Activated CD8-positive, alpha-beta T cell treated with anti-CD3 and anti-CD28 coated beads for 36 hours (primary cell): ENCODE data around the gene NPAS2. TPM values are rescaled to one million over a fixed set of nuclear protein-coding genes. Genes with fewer than 3 reads are reported as not detected.

Experiments
- ATAC-seq: fragments of 200-7000 bp; cut with Tn5 transposase; one replicate; pipeline ENCODE4 v1.10.0; 2021; ENCODE audit warnings: mild to moderate bottlenecking, moderate library complexity
- CTCF ChIA-PET: fragments of 350-600 bp; sonication (Branson Sonifier 250); formaldehyde crosslinking; loops from one replicate; lab custom pipeline; 2021; ENCODE audit warnings: antibody characterized with exemption; lab: Charles Lee
- POLR2A ChIA-PET: fragments of 350-600 bp; sonication (Branson Sonifier 250); formaldehyde crosslinking; loops from one replicate; lab custom pipeline; 2021; ENCODE audit warnings: antibody characterized with exemption; lab: Charles Lee
- DNase-seq: peaks from one replicate; pipeline ENCODE4 v3.0.0-alpha.2; 2020
- H3K27ac Mint-ChIP-seq: one replicate; pipeline ENCODE4 v1.8.0; 2021; ENCODE audit warnings: mild to moderate bottlenecking, mixed read lengths
- H3K27me3 Mint-ChIP-seq: one replicate; pipeline ENCODE4 v1.8.0; 2021; ENCODE audit warnings: mixed read lengths
- H3K36me3 Mint-ChIP-seq: one replicate; pipeline ENCODE4 v1.8.0; 2021; ENCODE audit warnings: low read depth, mixed read lengths
- H3K4me1 Mint-ChIP-seq: one replicate; pipeline ENCODE4 v1.8.0; 2021; ENCODE audit warnings: low read depth, mixed read lengths
- H3K4me3 Mint-ChIP-seq: one replicate; pipeline ENCODE4 v1.8.0; 2021; ENCODE audit warnings: mild to moderate bottlenecking, moderate library complexity, mixed read lengths
- H3K9me3 Mint-ChIP-seq: one replicate; pipeline ENCODE4 v1.8.0; 2021; ENCODE audit warnings: mixed read lengths
- intact Hi-C: fragments of 100-400 bp; cut with micrococcal nuclease; formaldehyde crosslinking; loops from one replicate; pipeline ENCODE4 v1.10.0; 2022
- total RNA-seq, 2 experiments: library from RNA; stranded (reverse); gene quantifications; one replicate each; pipeline ENCODE4 v1.2.3, GENCODE V29; 2021
- TF ChIP-seq, protein P1 (sequence below): fragments of 200-600 bp; IDR thresholded peaks from one replicate; pipeline ENCODE4 v1.8.0; 2022; ENCODE audit warnings: antibody characterized with exemption, mild to moderate bottlenecking

The NPAS2 gene
- total RNA-seq, 2 experiments from 2014 or later = 14.4 to 15.2 TPM

DNA sequence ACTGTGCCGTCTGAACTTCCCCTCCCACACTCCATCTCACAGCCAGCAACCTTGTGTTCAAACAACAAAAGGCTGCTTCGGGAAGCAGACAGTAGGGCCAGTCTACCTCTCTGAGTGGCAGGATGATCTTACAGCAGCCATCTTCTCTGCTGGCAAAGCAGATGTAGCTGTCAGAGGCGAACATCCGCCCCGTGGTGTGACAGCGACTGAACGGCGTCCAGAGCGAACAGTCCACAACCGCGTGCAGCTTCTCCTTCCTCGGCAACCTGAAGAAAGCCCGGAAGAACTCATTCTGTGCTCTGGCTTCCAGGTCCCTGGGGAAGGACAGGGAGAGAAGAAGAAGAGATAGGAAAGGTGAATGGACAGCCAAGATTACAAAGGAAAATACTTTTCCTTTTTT, 220.1 kb downstream of the NPAS2 start:
- Mint-ChIP-seq H3K4me3 (no peak overlapping the region), H3K27ac (no peak overlapping the region), H3K27me3 (no peaks in the 10 kb centered on the region), H3K4me1 (peaks cover 2% of the 10 kb centered on the region), H3K36me3 (no peaks in the 10 kb centered on the region), H3K9me3 (no peaks in the 10 kb centered on the region)
- ATAC-seq = no peak
- TF ChIP-seq, protein P1, sequence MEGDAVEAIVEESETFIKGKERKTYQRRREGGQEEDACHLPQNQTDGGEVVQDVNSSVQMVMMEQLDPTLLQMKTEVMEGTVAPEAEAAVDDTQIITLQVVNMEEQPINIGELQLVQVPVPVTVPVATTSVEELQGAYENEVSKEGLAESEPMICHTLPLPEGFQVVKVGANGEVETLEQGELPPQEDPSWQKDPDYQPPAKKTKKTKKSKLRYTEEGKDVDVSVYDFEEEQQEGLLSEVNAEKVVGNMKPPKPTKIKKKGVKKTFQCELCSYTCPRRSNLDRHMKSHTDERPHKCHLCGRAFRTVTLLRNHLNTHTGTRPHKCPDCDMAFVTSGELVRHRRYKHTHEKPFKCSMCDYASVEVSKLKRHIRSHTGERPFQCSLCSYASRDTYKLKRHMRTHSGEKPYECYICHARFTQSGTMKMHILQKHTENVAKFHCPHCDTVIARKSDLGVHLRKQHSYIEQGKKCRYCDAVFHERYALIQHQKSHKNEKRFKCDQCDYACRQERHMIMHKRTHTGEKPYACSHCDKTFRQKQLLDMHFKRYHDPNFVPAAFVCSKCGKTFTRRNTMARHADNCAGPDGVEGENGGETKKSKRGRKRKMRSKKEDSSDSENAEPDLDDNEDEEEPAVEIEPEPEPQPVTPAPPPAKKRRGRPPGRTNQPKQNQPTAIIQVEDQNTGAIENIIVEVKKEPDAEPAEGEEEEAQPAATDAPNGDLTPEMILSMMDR = no peak
- CTCF ChIA-PET = interaction anchor here (0.6 to 1.2 kb wide), 2 partner anchors 165 to 525 kb away, joined by 3 to 4 read pairs; no protein-coding TSS in a partner anchor
- POLR2A ChIA-PET = no interaction called here
- intact Hi-C loops = no loop called here
- DNase-seq = no peak

DNA sequence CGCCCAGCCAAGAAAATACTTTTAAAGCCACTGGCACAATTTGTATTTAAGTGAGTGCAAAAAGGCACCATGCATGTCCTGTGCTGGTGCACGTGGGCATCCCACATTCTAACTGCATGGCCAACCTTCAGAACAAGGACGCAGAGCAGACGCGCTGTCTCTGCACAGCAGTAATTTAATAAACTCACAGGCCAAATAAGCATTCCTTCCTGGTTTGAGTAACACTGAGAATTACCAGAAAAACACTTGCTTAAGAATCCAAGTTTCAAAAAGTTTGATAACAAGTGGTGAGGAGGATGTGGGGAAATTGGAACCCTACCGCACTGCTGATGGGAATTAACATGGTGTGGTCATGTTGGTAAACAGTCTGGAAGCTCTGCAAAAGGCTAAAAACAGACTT, 220.8 kb downstream of the NPAS2 start:
- CTCF ChIA-PET = no interaction called here
- DNase-seq = no peak
- Mint-ChIP-seq H3K9me3 (no peaks in the 10 kb centered on the region), H3K27me3 (no peaks in the 10 kb centered on the region), H3K27ac (no peak overlapping the region), H3K4me3 (no peak overlapping the region), H3K36me3 (no peaks in the 10 kb centered on the region), H3K4me1 (peaks cover 2% of the 10 kb centered on the region)
- intact Hi-C loops = no loop called here
- TF ChIP-seq, protein P1 = no peak
- POLR2A ChIA-PET = no interaction called here
- ATAC-seq = no peak

DNA sequence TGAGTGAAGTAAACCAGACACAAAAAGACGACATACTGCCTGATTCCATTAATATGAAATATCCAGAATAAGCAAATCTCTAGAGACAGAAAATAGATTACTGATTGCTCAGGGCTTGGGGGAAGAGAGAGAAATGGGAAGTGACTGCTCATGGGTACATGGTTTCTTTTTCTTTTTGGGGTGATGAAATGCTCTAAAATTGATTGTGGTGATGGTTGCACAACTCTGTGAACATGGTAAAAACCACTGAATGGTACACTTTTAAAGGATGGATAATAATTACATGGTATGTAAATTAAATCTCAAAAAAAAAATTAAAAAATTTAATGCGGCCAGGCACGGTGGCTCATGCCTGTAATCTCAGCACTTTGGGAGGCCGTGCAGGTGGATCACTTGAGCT, 221.5 kb downstream of the NPAS2 start:
- peaks cover 2% of the 10 kb centered on the region for H3K4me1 Mint-ChIP-seq
- CTCF ChIA-PET = no interaction called here
- no peak overlapping the region for H3K4me3 Mint-ChIP-seq
- no peaks in the 10 kb centered on the region for H3K9me3 Mint-ChIP-seq
- intact Hi-C loops = no loop called here
- POLR2A ChIA-PET = no interaction called here
- no peak for DNase-seq
- H3K36me3 Mint-ChIP-seq = no peaks in the 10 kb centered on the region
- H3K27ac Mint-ChIP-seq = no peak overlapping the region
- ATAC-seq = no peak
- H3K27me3 Mint-ChIP-seq = no peaks in the 10 kb centered on the region
- TF ChIP-seq, protein P1 = no peak

DNA sequence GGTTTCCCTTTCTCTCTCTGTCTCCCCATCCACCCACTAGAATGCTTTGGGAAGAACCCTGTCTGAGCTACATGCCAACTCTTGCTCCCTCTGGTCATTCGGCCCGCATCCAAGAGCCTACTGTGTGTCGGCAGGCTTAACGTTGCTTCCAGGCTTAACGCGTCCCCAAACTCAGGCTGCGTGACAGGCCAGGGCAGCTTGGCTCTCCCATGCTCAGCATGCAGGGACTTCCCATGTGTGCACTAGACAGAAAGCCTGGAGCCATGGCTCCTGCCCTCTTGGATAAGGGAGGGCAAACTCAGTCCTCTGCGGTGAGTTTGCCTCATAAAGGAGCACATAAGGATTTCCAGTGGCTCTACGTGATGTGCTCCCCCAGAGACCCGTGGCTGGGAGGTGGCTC, 225.4 kb downstream of the NPAS2 start:
- Mint-ChIP-seq H3K9me3 (peaks cover 2% of the 10 kb centered on the region), H3K36me3 (peaks cover 3% of the 10 kb centered on the region), H3K4me3 (no peak overlapping the region), H3K27me3 (no peaks in the 10 kb centered on the region), H3K4me1 (no peaks in the 10 kb centered on the region), H3K27ac (no peak overlapping the region)
- DNase-seq = no peak
- CTCF ChIA-PET = interaction anchor here (0.7 to 1.7 kb wide), 4 partner anchors 8 to 160 kb away, joined by 3 to 6 read pairs (median 3); no protein-coding TSS in a partner anchor
- TF ChIP-seq, protein P1 = no peak
- intact Hi-C loops = no loop called here
- ATAC-seq = no peak
- POLR2A ChIA-PET = no interaction called here

Other genes starting within 250 kb of the NPAS2 start
- 1,000 to 10,000 TPM; 1,667 to 1,859 TPM for gene RPL31, start 182.2 kb downstream of the NPAS2 start, total RNA-seq